ENCODE data around the gene RAB40C.

DNA sequence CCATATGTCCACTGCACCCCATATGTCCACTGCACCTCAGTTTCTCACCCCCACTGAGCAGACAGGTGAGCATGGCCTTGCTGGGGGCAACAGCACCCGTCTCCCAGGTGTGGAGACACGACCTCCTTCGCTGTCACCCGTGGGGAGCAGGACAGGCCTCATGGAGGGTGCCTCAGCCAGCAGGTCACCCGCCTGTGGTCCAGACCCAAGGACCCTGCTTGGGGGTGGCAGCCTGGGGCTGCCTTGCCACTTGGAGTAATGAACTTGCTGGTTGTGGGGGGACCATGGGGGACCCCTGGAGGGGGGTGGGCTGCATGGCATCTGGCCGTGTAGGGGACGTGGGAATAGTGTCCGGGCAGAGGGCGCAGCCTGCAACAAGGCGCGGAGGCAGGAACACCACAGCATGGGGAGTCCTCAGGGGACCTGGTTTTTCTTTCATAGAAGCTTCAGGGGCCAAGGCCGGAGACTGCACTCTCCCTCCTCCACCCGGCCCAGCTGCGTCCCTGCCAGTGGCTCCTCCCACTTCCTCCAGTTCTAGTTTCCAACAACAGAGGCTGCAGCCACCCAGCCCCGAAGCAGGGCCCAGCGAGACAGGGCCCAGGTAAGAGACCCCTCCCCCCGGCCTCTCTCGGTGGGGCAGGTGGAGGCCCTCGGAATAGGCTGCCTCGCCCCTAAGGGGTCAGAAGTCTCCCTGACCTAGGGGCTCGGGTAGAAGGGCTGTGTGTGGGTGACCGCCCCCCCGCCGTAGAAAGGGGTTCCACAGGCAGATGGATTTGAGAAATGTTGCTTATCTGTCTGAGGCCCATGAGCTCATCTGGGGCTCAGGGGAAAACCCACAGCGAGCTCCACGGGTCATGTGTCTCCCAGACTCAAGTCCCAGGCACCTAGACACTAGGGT lies 23.1 kb upstream of the RAB40C start, which contains the start of gene NHLRC4:
- TF ChIP-seq ZFP30 (CRISPR knock-in tag; IDR thresholded peaks at IDR 0.05) (no peak), ZFP3 (CRISPR knock-in tag; IDR thresholded peaks at IDR 0.05) (no peak), TOX (CRISPR knock-in tag; IDR thresholded peaks at IDR 0.05; ENCODE audit: borderline replicate concordance) (no peak), ESRRG (CRISPR knock-in tag; IDR thresholded peaks at IDR 0.05) (no peak), ARNTL (CRISPR knock-in tag; IDR thresholded peaks at IDR 0.05; ENCODE audit: borderline replicate concordance, low read depth) (no peak)
- TF ChIP-seq, protein P1, sequence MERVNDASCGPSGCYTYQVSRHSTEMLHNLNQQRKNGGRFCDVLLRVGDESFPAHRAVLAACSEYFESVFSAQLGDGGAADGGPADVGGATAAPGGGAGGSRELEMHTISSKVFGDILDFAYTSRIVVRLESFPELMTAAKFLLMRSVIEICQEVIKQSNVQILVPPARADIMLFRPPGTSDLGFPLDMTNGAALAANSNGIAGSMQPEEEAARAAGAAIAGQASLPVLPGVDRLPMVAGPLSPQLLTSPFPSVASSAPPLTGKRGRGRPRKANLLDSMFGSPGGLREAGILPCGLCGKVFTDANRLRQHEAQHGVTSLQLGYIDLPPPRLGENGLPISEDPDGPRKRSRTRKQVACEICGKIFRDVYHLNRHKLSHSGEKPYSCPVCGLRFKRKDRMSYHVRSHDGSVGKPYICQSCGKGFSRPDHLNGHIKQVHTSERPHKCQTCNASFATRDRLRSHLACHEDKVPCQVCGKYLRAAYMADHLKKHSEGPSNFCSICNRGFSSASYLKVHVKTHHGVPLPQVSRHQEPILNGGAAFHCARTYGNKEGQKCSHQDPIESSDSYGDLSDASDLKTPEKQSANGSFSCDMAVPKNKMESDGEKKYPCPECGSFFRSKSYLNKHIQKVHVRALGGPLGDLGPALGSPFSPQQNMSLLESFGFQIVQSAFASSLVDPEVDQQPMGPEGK (CRISPR knock-in tag; IDR thresholded peaks at IDR 0.05; ENCODE audit: borderline replicate concordance) = no peak
